ENCODE results near the gene ERGIC3. TPM values are rescaled to one million over a fixed set of nuclear protein-coding genes. Genes with fewer than 3 reads are reported as not detected.
A peak's percentile ranks its signal among the peaks of the same experiment; 100 is the strongest.

The ERGIC3 gene
- polyA plus RNA-seq, 1 experiment: 484 TPM

DNA sequence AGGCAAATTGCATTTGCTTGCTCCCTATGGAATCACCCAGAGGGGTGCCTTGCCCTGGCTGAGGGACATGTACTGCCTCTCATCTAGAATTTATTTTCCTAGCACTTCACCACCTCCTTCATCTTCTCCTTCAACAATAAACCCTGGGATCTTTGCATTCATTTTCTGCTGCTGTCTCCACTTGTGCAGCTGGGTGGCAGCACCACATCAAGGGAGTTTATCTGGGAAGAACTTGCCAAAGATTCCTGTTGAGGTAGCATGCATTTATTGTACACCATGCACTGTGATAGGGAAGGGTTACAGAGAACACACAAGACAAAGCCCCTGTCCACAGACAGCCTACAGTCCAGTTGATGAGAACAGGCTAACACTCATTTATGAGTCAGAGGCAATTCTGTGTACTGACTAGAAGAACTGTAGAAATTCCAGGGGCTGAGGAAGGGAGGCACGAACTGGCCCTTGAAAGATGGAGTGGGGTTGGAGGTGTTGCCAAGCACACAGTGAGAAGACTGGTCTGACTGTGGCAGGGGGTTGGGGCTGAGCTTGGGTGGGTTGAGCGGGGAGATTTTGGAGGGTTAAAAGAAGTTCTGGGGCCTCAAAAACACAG lies 30.0 kb upstream of the ERGIC3 start:
- Histone ChIP-seq H3K9me3 (ENCODE audit: control insufficient read depth, insufficient read depth, low read length) (no peaks in the 10 kb centered on the region), H3K4me3 (ENCODE audit: low read depth, low read length) (no peak overlapping the region), H3K27ac (ENCODE audit: low read depth, low read length) (no peak overlapping the region), H3K27me3 (ENCODE audit: control insufficient read depth, insufficient read depth, low read length) (no peaks in the 10 kb centered on the region)
- ChIA-PET POLR2A (interaction anchor here (0.7 kb wide), 1 partner anchor 448 kb away, joined by 5 read pairs; no protein-coding TSS in a partner anchor), CTCF (interaction anchor here (0.9 to 1.7 kb wide), 4 partner anchors 11 to 158 kb away, joined by 3 to 5 read pairs (median 3); no protein-coding TSS in a partner anchor)
- DNase-seq (ENCODE audit: low read depth, low spot score): no peak
- TF ChIP-seq CTCF (IDR thresholded peaks at IDR 0.05; ENCODE audit: low read depth, low read length): peak; percentile 71

DNA sequence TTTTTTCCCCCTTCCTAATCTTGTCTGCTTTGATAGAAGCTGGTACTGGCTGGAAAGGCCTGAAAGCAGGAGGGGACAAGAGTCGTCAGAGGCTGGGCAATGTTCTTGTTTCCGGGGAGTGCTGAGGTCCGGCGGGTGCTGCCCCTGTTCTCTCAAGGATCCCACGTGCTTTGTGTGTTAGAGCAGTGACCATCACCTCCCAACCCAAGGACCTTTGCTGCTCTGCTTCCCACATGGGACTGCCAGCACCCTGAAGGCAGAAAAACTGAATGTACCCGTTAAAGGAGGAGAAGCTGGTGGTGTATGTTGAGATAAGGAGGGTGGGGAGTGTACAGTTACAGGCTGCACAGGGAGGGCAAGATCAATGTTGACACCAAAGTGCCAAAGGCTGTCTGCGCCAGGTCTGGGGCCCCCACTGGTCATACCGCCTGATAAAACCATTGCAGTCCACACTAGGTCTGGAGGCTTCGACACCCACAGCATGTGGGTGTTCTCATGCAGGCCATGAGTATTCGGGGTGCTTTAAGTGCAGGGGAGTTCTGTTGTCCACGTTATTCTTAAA lies 27.4 kb upstream of the ERGIC3 start:
- Histone ChIP-seq H3K9me3 (ENCODE audit: control insufficient read depth, insufficient read depth, low read length) (no peaks in the 10 kb centered on the region), H3K4me3 (ENCODE audit: low read depth, low read length) (no peak overlapping the region), H3K27me3 (ENCODE audit: control insufficient read depth, insufficient read depth, low read length) (no peaks in the 10 kb centered on the region), H3K27ac (ENCODE audit: low read depth, low read length) (no peak overlapping the region)
- DNase-seq (ENCODE audit: low read depth, low spot score): no peak
- no peak for TF ChIP-seq CTCF (IDR thresholded peaks at IDR 0.05; ENCODE audit: low read depth, low read length)
- POLR2A ChIA-PET: no interaction called here
- CTCF ChIA-PET: no interaction called here

GRCh38 chr20:35515341-35515740 lies 26.5 kb upstream of the ERGIC3 start:
- CTCF ChIA-PET: no interaction called here
- POLR2A ChIA-PET: interaction anchor here (1.4 kb wide), 1 partner anchor 184 kb away, joined by 5 read pairs; the partner anchor contains the start of genes NFS1 and ROMO1

GRCh38 chr20:35515949-35516645 lies 25.8 kb upstream of the ERGIC3 start:
- Histone ChIP-seq H3K9me3 (ENCODE audit: control insufficient read depth, insufficient read depth, low read length) (no peaks in the 10 kb centered on the region), H3K27me3 (ENCODE audit: control insufficient read depth, insufficient read depth, low read length) (no peaks in the 10 kb centered on the region), H3K27ac (ENCODE audit: low read depth, low read length) (no peak overlapping the region), H3K4me3 (ENCODE audit: low read depth, low read length) (no peak overlapping the region)
- CTCF ChIA-PET: interaction anchor here (0.5 kb wide), 1 partner anchor 11 kb away, joined by 3 read pairs; no protein-coding TSS in a partner anchor
- POLR2A ChIA-PET: interaction anchor here (0.6 to 1.6 kb wide), 3 partner anchors 26 to 913 kb away, joined by 5 to 6 read pairs (median 5); partner anchors contain the start of genes ERGIC3, NFS1 and ROMO1
- TF ChIP-seq CTCF (IDR thresholded peaks at IDR 0.05; ENCODE audit: low read depth, low read length): no peak
- DNase-seq (ENCODE audit: low read depth, low spot score): peak; percentile 65

More at GRCh38 chr20:35515341-35515740, 26.5 kb upstream of the ERGIC3 start:
- Histone ChIP-seq H3K27ac (ENCODE audit: low read depth, low read length) (no peak overlapping the region), H3K27me3 (ENCODE audit: control insufficient read depth, insufficient read depth, low read length) (no peaks in the 10 kb centered on the region), H3K4me3 (ENCODE audit: low read depth, low read length) (no peak overlapping the region), H3K9me3 (ENCODE audit: control insufficient read depth, insufficient read depth, low read length) (no peaks in the 10 kb centered on the region)
- no peak for DNase-seq (ENCODE audit: low read depth, low spot score)
- no peak for TF ChIP-seq CTCF (IDR thresholded peaks at IDR 0.05; ENCODE audit: low read depth, low read length)

All from AG04450 (cell line).